MM.1S (cell line): ENCODE measurements around the gene CARF.

Experiments
- DNase-seq: peaks from one replicate; pipeline ENCODE4 v3.0.0-alpha.2; 2015
- H2AFZ ChIP-seq: fragments of 300-600 bp; sonication (generic); 2 replicates; pipeline ENCODE4 v1.6.0; 2016; ENCODE audit warnings: antibody characterized with exemption, low read length
- H3F3A ChIP-seq: fragments of 300-600 bp; sonication (generic); 2 replicates; pipeline ENCODE4 v1.6.1; 2016; ENCODE audit warnings: mild to moderate bottlenecking, antibody characterized with exemption, low read length, moderate library complexity, mixed read lengths; ENCODE audit not compliant: insufficient read depth
- H3K27ac ChIP-seq: fragments of 300-600 bp; sonication (generic); 2 replicates; pipeline ENCODE4 v1.5.1; 2016; ENCODE audit warnings: mild to moderate bottlenecking, low read length
- H3K27me3 ChIP-seq: fragments of 300-600 bp; sonication (generic); replicated peaks from 2 replicates; pipeline ENCODE4 v1.6.0; 2016; ENCODE audit warnings: low read length; ENCODE audit not compliant: insufficient read depth
- H3K36me3 ChIP-seq: fragments of 300-600 bp; sonication (generic); replicated peaks from 2 replicates; pipeline ENCODE4 v1.6.1; 2016; ENCODE audit warnings: mild to moderate bottlenecking, low read length, mixed read lengths; ENCODE audit not compliant: insufficient read depth
- H3K4me1 ChIP-seq: fragments of 300-600 bp; sonication (generic); 2 replicates; pipeline ENCODE4 v1.6.1; 2016; ENCODE audit warnings: low read length, mixed read lengths
- H3K4me2 ChIP-seq: fragments of 300-600 bp; sonication (generic); 2 replicates; pipeline ENCODE4 v1.6.0; 2016; ENCODE audit warnings: low read depth, low read length
- H3K4me3 ChIP-seq: fragments of 300-600 bp; sonication (generic); 2 replicates; pipeline ENCODE4 v1.5.1; 2016; ENCODE audit warnings: low read length, mixed read lengths
- H3K79me2 ChIP-seq: fragments of 300-600 bp; sonication (generic); 2 replicates; pipeline ENCODE4 v1.6.1; 2016; ENCODE audit warnings: mixed run types, low read length, mixed read lengths
- H3K9ac ChIP-seq: fragments of 300-600 bp; sonication (generic); 2 replicates; pipeline ENCODE4 v1.6.1; 2016; ENCODE audit warnings: low read length, mixed read lengths
- H3K9me2 ChIP-seq: fragments of 300-600 bp; sonication (generic); replicated peaks from 2 replicates; pipeline ENCODE4 v1.6.1; 2016; ENCODE audit warnings: mild to moderate bottlenecking, low read length, mixed read lengths; ENCODE audit not compliant: insufficient read depth
- H3K9me3 ChIP-seq: fragments of 300-600 bp; sonication (generic); replicated peaks from 2 replicates; pipeline ENCODE4 v1.6.1; 2016; ENCODE audit warnings: mild to moderate bottlenecking, low read length, mixed read lengths; ENCODE audit not compliant: insufficient read depth
- H4K20me1 ChIP-seq: fragments of 300-600 bp; sonication (generic); 2 replicates; pipeline ENCODE4 v1.6.1; 2016; ENCODE audit warnings: mild to moderate bottlenecking, low read length, moderate library complexity, mixed read lengths; ENCODE audit not compliant: insufficient read depth
- CTCF ChIP-seq: fragments of 300-600 bp; sonication (generic); IDR thresholded peaks from 2 replicates; pipeline ENCODE4 v1.5.1; 2016; ENCODE audit warnings: antibody characterized with exemption, low read length, mixed read lengths
- EZH2 ChIP-seq: fragments of 300-600 bp; sonication (generic); optimal IDR thresholded peaks from 2 replicates; pipeline ENCODE3; 2017; ENCODE audit warnings: low read depth, mild to moderate bottlenecking, antibody characterized with exemption, low read length, mixed read lengths
- EZH2phosphoT487 ChIP-seq: fragments of 300-600 bp; sonication (generic); IDR thresholded peaks from 2 replicates; pipeline ENCODE4 v1.6.1; 2018; ENCODE audit warnings: antibody characterized with exemption, low read length

Gene CARF, protein sequence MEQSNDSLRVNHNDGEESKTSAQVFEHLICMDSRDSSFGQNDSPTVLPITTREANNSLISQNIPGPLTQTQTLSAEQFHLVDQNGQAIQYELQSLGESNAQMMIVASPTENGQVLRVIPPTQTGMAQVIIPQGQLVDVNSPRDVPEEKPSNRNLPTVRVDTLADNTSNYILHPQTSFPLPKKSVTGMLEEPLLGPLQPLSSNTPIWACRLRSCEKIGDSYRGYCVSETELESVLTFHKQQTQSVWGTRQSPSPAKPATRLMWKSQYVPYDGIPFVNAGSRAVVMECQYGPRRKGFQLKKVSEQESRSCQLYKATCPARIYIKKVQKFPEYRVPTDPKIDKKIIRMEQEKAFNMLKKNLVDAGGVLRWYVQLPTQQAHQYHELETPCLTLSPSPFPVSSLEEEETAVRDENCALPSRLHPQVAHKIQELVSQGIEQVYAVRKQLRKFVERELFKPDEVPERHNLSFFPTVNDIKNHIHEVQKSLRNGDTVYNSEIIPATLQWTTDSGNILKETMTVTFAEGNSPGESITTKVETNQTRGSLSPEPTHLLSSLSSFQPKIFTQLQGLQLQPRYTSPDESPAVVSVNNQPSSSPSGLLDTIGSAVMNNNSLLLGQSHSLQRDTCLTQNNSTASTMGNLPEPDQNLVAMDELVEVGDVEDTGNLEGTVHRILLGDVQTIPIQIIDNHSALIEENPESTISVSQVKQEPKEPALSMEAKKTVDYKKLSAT

DNA sequence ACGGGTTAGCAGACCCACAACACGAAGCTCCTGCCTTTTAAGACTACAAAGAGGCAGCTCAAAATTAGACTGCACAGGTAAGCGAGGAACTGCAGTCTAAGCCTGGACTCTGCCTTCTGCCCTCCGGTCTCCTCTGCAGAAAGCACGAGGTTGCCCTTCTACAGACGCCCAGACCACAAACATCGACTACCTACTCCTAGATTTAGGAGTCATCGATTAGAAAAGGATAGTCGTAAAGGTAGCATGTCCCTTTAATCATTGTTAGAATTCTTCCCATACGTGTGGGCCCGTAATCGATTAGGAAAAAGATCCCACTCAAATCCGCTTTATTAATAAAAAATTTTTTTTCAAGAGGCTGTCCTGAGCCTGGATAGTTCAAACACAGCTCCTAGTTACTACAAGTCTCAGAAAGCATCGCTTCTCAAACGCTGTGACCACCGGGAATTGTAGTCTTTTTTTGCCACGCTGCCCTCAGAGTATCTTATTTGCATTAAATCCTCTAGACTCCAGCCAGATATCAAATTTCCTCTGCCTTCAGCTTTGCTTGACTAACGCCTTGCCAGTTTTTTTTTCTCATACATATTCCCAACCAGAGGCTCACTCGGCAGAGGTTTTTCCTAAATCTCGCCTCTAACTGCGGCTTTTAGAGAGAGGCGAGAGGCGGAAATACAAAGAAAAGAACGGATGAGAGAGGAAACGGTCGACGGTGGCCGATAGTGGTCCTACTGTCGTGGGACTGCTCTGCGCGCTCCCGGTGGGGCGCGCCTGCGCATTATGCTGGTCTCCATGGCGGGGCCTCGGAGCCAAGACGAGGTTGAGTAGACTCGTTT lies at the start of gene CARF, which contains the start of gene WDR12:
Gene CARF (plus strand): TSS at position 764 of the 830 bp plus-strand sequence. CDS start 29,628 bp downstream, outside the sequence.
Gene WDR12 (minus strand): TSS at position 162 of the 830 bp plus-strand sequence. CDS start 197 bp downstream, outside the sequence.
- H3K4me1 ChIP-seq = no peaks in the 10 kb centered on the region
- H3K4me3 ChIP-seq = peak within 1 kb of the TSS; percentile 82
- peaks cover 42% of the 10 kb centered on the region for H3K79me2 ChIP-seq
- H4K20me1 ChIP-seq = no peaks in the 10 kb centered on the region
- H2AFZ ChIP-seq = peak within 1 kb of the TSS; percentile 80
- H3K27me3 ChIP-seq = no peaks in the 10 kb centered on the region
- H3K9me3 ChIP-seq = no peaks in the 10 kb centered on the region
- no peaks in the 10 kb centered on the region for H3K9me2 ChIP-seq
- H3K27ac ChIP-seq = peak within 1 kb of the TSS; percentile 75
- H3K36me3 ChIP-seq = no peaks in the 10 kb centered on the region
- no peak for TF ChIP-seq EZH2phosphoT487
- H3K4me2 ChIP-seq = peak within 1 kb of the TSS; percentile 69
- peaks cover 9% of the 10 kb centered on the region; the same call in 1 of the 2 replicates for H3F3A ChIP-seq
- H3K9ac ChIP-seq = peak within 1 kb of the TSS; percentile 77
- DNase-seq = peak; percentile 94

GRCh38 chr2:202870431-202871299 lies 41.4 kb upstream of the CARF start:
- H3K4me1 ChIP-seq = no peaks in the 10 kb centered on the region
- no peaks in the 10 kb centered on the region for H3K36me3 ChIP-seq
- H2AFZ ChIP-seq = peak overlapping the region; percentile 97
- no peak for TF ChIP-seq EZH2
- TF ChIP-seq EZH2phosphoT487 = no peak
- TF ChIP-seq CTCF = peak; percentile 79
- no peaks in the 10 kb centered on the region for H3K27me3 ChIP-seq
- peak overlapping the region; percentile 81 for H3K4me3 ChIP-seq
- H3K9me2 ChIP-seq = no peaks in the 10 kb centered on the region
- H3F3A ChIP-seq = peaks cover 5% of the 10 kb centered on the region
- H3K9me3 ChIP-seq = no peaks in the 10 kb centered on the region
- peak overlapping the region; percentile 84 for H3K9ac ChIP-seq
- H3K27ac ChIP-seq = peak overlapping the region; percentile 77; the same call in 1 of the 2 replicates
- no peaks in the 10 kb centered on the region for H4K20me1 ChIP-seq
- DNase-seq = peak; percentile 80
- peak overlapping the region; percentile 90 for H3K4me2 ChIP-seq
- H3K79me2 ChIP-seq = no peaks in the 10 kb centered on the region

DNA sequence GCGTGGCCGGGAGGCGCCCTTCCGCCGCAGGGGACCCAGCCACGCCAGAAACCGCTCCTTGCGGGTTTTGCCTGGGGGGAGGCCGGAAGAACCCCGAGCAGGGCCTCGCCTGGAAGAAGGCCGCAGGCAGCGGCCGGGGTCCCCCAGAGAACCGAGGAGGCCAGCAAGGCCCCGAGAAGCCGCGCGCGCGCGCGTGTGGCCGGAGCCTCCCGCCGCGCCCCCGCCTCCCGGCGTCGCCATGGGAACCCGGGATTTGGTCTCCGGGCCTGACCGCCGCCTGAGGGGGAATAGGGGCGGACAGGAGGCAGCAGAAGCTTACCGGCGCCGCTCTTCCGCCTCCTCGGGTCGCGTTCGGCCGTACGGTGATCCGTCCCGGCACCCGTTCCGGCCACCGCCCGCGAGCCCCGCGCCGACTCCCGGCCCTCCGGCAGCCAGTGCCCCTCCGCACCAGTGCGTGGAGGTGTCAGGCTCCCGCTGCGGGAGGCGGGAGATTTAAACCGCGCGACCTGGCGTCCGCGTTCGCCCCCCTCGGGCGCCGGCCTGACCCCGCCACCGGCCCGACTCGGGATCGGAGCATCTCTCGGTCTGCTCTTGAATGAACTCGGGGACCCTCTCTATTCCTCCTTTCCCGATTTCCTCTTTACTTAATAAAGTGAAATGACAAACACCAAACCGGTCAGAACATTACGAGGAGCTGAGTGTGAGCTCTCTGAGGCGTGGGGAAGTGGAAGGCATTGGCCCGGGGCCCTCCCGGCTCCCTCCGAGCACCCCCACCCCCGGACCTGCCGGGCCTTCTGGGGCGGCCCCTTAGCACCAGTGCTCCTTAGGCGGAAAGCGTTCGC lies 40.6 kb upstream of the CARF start, which contains the start of gene ICA1L:
Gene ICA1L (minus strand): TSS at position 467 of the 842 bp plus-strand sequence. CDS start 42,757 bp downstream, outside the sequence.
- H3K9ac ChIP-seq = peak within 1 kb of the TSS; percentile 84
- H3K4me1 ChIP-seq = no peaks in the 10 kb centered on the region
- H3K4me2 ChIP-seq = peak within 1 kb of the TSS; percentile 90
- H3K9me3 ChIP-seq = no peaks in the 10 kb centered on the region
- H2AFZ ChIP-seq = peak within 1 kb of the TSS; percentile 97
- peak; percentile 65 for DNase-seq
- no peaks in the 10 kb centered on the region for H3K36me3 ChIP-seq
- H4K20me1 ChIP-seq = no peaks in the 10 kb centered on the region
- no peaks in the 10 kb centered on the region for H3K27me3 ChIP-seq
- peaks cover 5% of the 10 kb centered on the region for H3F3A ChIP-seq
- TF ChIP-seq EZH2 = no peak
- TF ChIP-seq EZH2phosphoT487 = no peak
- no peak for TF ChIP-seq CTCF
- H3K27ac ChIP-seq = peak within 1 kb of the TSS; percentile 77
- H3K9me2 ChIP-seq = no peaks in the 10 kb centered on the region
- peak within 1 kb of the TSS; percentile 81 for H3K4me3 ChIP-seq
- H3K79me2 ChIP-seq = no peaks in the 10 kb centered on the region
